PC-3 (cell line): ENCODE data around the gene SNF8. TPM values are rescaled to one million over a fixed set of nuclear protein-coding genes. Genes with fewer than 3 reads are reported as not detected.
A peak's percentile ranks its signal among the peaks of the same experiment; 100 is the strongest.

ENCODE experiments used
- ATAC-seq: fragments of 200-7000 bp; cut with Tn5 transposase; 2 replicates; pipeline ENCODE4 v1.9.1; 2020; ENCODE audit warnings: mild to moderate bottlenecking, moderate library complexity
- BruUV-seq: library from RNA; stranded (reverse); fragments of 400-500 nt; replicated peaks from 2 replicates; lab custom pipeline; 2021; lab: Mats Ljungman, UMichigan
- CTCF ChIA-PET: fragments of 300-600 bp; sonication (Branson Sonifier 250); formaldehyde crosslinking; loops from one replicate; lab custom pipeline; 2022; ENCODE audit warnings: antibody characterized with exemption; lab: Charles Lee
- POLR2A ChIA-PET: fragments of 300-600 bp; sonication (Branson Sonifier 250); formaldehyde crosslinking; loops from one replicate; lab custom pipeline; 2022; ENCODE audit warnings: antibody characterized with exemption; ENCODE audit not compliant: unreplicated experiment; lab: Charles Lee
- DNase-seq: peaks from one replicate; pipeline ENCODE4 v3.0.0-alpha.2; 2015
- H2AFZ ChIP-seq: fragments of 300-600 bp; sonication (generic); 2 replicates; pipeline ENCODE4 v1.6.0; 2016; ENCODE audit warnings: antibody characterized with exemption, low read length
- H3F3A ChIP-seq: fragments of 300-600 bp; sonication (generic); one replicate; pipeline ENCODE4 v1.6.0; 2017; ENCODE audit warnings: antibody characterized with exemption, low read length, control low read depth, mild to moderate bottlenecking; ENCODE audit not compliant: unreplicated experiment
- H3K27ac ChIP-seq: fragments of 300-600 bp; sonication (generic); 2 replicates; pipeline ENCODE4 v1.5.1; 2016; ENCODE audit warnings: mild to moderate bottlenecking, low read length
- H3K27me3 ChIP-seq: fragments of 300-600 bp; sonication (generic); 2 replicates; pipeline ENCODE4 v1.6.1; 2016; ENCODE audit warnings: low read length, mixed read lengths
- H3K36me3 ChIP-seq: fragments of 300-600 bp; sonication (generic); 2 replicates; pipeline ENCODE4 v1.6.1; 2016; ENCODE audit warnings: low read depth, mixed run types, low read length, mixed read lengths
- H3K4me1 ChIP-seq: fragments of 300-600 bp; sonication (generic); 2 replicates; pipeline ENCODE4 v1.5.1; 2016; ENCODE audit warnings: low read length; ENCODE audit not compliant: insufficient read depth
- H3K4me2 ChIP-seq: fragments of 300-600 bp; sonication (generic); 2 replicates; pipeline ENCODE4 v1.6.0; 2016; ENCODE audit warnings: low read length
- H3K4me3 ChIP-seq: fragments of 300-600 bp; sonication (generic); 2 replicates; pipeline ENCODE4 v1.5.1; 2016; ENCODE audit warnings: mild to moderate bottlenecking, low read length, mixed read lengths
- H3K79me2 ChIP-seq: fragments of 300-600 bp; sonication (generic); 2 replicates; pipeline ENCODE4 v1.6.1; 2017; ENCODE audit warnings: low read length, mixed read lengths
- H3K9ac ChIP-seq: fragments of 300-600 bp; sonication (generic); 2 replicates; pipeline ENCODE4 v1.6.0; 2016; ENCODE audit warnings: mild to moderate bottlenecking, low read length
- H3K9me2 ChIP-seq: fragments of 300-600 bp; sonication (generic); replicated peaks from 2 replicates; pipeline ENCODE4 v1.6.1; 2016; ENCODE audit warnings: mixed run types, low read length, mixed read lengths
- H3K9me3 ChIP-seq: fragments of 300-600 bp; sonication (generic); 2 replicates; pipeline ENCODE4 v1.6.1; 2016; ENCODE audit warnings: low read length, mixed read lengths
- H4K20me1 ChIP-seq: fragments of 300-600 bp; sonication (generic); 2 replicates; pipeline ENCODE4 v1.6.1; 2016; ENCODE audit warnings: low read length, mixed read lengths
- EZH2 ChIP-seq: fragments of 300-600 bp; sonication (generic); IDR thresholded peaks from one replicate; pipeline ENCODE4 v1.6.1; 2017; ENCODE audit warnings: antibody characterized with exemption, mild to moderate bottlenecking, low read length; ENCODE audit not compliant: unreplicated experiment
- EZH2phosphoT487 ChIP-seq: fragments of 300-600 bp; sonication (generic); IDR thresholded peaks from 2 replicates; pipeline ENCODE4 v1.6.1; 2018; ENCODE audit warnings: mild to moderate bottlenecking, antibody characterized with exemption, low read length, borderline replicate concordance
- intact Hi-C: fragments of 100-400 bp; cut with micrococcal nuclease; formaldehyde crosslinking; loops from 2 replicates; pipeline ENCODE4 v1.9.0; 2023
- total RNA-seq: library from RNA; depleted of rRNA; stranded (reverse); fragments of >200 nt; gene quantifications from 2 replicates; pipeline ENCODE4 v1.2.3, GENCODE V29; 2014
- TF ChIP-seq, protein P1 (sequence below): fragments of 300-600 bp; sonication (generic); conservative IDR thresholded peaks from 2 replicates; pipeline ENCODE4 v1.5.1; 2017; ENCODE audit warnings: antibody characterized with exemption, low read depth, mild to moderate bottlenecking, low read length

SNF8 gene
- total RNA-seq, 1 experiment from 2014 or later: 278 TPM

GRCh38 chr17:48908047-48908843 is 36.4 kb downstream of the SNF8 start, which contains the start of gene UBE2Z:
TSS of gene UBE2Z (plus strand) at chr17:48908407. CDS start at chr17:48908504, 97 bp downstream.
- Histone ChIP-seq H2AFZ (peak within 1 kb of the TSS; percentile 78), H3K27me3 (no peaks in the 10 kb centered on the region), H3F3A (no peaks in the 10 kb centered on the region), H3K9me2 (no peaks in the 10 kb centered on the region), H3K27ac (peak within 1 kb of the TSS; percentile 74), H4K20me1 (peaks cover 38% of the 10 kb centered on the region), H3K4me2 (peak within 1 kb of the TSS; percentile 89), H3K4me1 (peaks cover 36% of the 10 kb centered on the region), H3K9ac (peak within 1 kb of the TSS; percentile 94), H3K36me3 (peaks cover 29% of the 10 kb centered on the region), H3K79me2 (peaks cover 55% of the 10 kb centered on the region), H3K9me3 (no peaks in the 10 kb centered on the region), H3K4me3 (peak within 1 kb of the TSS; percentile 85)
- intact Hi-C loops: loop anchor here (1.0 kb wide), 1 partner anchor 16 kb away; the partner anchor contains the start of gene ATP5MC1
- no peak for TF ChIP-seq EZH2
- TF ChIP-seq, protein P1, sequence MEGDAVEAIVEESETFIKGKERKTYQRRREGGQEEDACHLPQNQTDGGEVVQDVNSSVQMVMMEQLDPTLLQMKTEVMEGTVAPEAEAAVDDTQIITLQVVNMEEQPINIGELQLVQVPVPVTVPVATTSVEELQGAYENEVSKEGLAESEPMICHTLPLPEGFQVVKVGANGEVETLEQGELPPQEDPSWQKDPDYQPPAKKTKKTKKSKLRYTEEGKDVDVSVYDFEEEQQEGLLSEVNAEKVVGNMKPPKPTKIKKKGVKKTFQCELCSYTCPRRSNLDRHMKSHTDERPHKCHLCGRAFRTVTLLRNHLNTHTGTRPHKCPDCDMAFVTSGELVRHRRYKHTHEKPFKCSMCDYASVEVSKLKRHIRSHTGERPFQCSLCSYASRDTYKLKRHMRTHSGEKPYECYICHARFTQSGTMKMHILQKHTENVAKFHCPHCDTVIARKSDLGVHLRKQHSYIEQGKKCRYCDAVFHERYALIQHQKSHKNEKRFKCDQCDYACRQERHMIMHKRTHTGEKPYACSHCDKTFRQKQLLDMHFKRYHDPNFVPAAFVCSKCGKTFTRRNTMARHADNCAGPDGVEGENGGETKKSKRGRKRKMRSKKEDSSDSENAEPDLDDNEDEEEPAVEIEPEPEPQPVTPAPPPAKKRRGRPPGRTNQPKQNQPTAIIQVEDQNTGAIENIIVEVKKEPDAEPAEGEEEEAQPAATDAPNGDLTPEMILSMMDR: peak; percentile 40; the same call in 1 of the 2 replicates
- DNase-seq (peak; percentile 98), ATAC-seq (peak; percentile 93)
- ChIA-PET POLR2A (interaction anchor here (0.6 kb wide), 2 partner anchors 37 to 756 kb away, joined by 4 to 6 read pairs; partner anchors contain the start of gene SNF8), CTCF (interaction anchor here (0.5 to 1.6 kb wide), 3 partner anchors 16 to 1377 kb away, joined by 3 to 9 read pairs (median 4); partner anchors contain the start of gene ATP5MC1)
- BruUV-seq: no TSS peak

DNA sequence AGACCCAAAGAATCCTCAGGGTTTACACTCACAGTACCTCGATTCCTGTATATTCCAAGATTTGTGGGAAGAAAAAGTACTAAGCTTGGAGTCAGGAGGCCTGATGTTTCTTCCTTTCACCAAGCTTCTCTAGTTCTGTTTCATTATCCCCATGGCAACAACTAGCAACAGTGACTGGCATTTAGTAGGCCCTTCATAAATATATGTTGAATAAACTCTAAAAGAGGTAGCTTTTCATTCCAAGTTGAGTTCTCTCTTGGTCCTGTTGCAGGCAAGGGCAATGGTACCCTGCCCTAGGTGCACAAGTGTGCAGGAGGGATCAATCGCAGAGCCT is 37.0 kb downstream of the SNF8 start:
- peak; percentile 2; the same call in 1 of the 2 replicates for ATAC-seq
- Histone ChIP-seq H2AFZ (peak overlapping the region; percentile 78), H3F3A (no peaks in the 10 kb centered on the region), H3K9me3 (no peaks in the 10 kb centered on the region), H4K20me1 (peaks cover 34% of the 10 kb centered on the region), H3K27ac (peak overlapping the region; percentile 74), H3K4me1 (peaks cover 36% of the 10 kb centered on the region), H3K9me2 (no peaks in the 10 kb centered on the region), H3K79me2 (peaks cover 49% of the 10 kb centered on the region), H3K36me3 (peaks cover 24% of the 10 kb centered on the region), H3K9ac (peak overlapping the region; percentile 94), H3K4me2 (peak overlapping the region; percentile 89), H3K4me3 (peak overlapping the region; percentile 85), H3K27me3 (no peaks in the 10 kb centered on the region)
- peak; percentile 47 for DNase-seq
- ChIA-PET CTCF (interaction anchor here (0.5 to 1.6 kb wide), 4 partner anchors 15 to 1376 kb away, joined by 3 to 9 read pairs (median 4); partner anchors contain the start of gene ATP5MC1), POLR2A (interaction anchor here (0.6 kb wide), 2 partner anchors 37 to 757 kb away, joined by 4 to 6 read pairs; partner anchors contain the start of gene SNF8)
- TSS peak; percentile 95 for BruUV-seq
- intact Hi-C loops: loop anchor here (1.0 kb wide), 1 partner anchor 15 kb away; the partner anchor contains the start of gene ATP5MC1
- TF ChIP-seq EZH2phosphoT487 (no peak), EZH2 (no peak)
- TF ChIP-seq, protein P1: no peak
